GM23338 (cell line): ENCODE data around the gene PHOX2A. TPM values are rescaled to one million over a fixed set of nuclear protein-coding genes. Genes with fewer than 3 reads are reported as not detected.

ENCODE experiments used
- ATAC-seq: fragments of 200-7000 bp; cut with Tn5 transposase; 3 replicates; pipeline ENCODE4 v1.9.1; 2020
- DNase-seq: peaks from one replicate; pipeline ENCODE4 v3.0.0-alpha.2; 2015; ENCODE audit warnings: low spot score
- H2AFZ ChIP-seq: fragments of 200-600 bp; sonication (generic); 2 replicates; pipeline ENCODE4 v1.8.0; 2016; ENCODE audit warnings: antibody characterized with exemption, mild to moderate bottlenecking, moderate library complexity
- H3F3A ChIP-seq: fragments of 200-600 bp; sonication (generic); replicated peaks from 2 replicates; pipeline ENCODE4 v1.8.0; 2017; ENCODE audit warnings: antibody characterized with exemption, mixed run types, low read depth
- H3K27ac ChIP-seq: fragments of 200-600 bp; sonication (generic); 2 replicates; pipeline ENCODE4 v1.6.1; 2016; ENCODE audit warnings: low read depth
- H3K27me3 ChIP-seq: fragments of 200-600 bp; sonication (generic); 2 replicates; pipeline ENCODE4 v1.8.0; 2016; ENCODE audit warnings: mild to moderate bottlenecking, mixed run types, moderate library complexity; ENCODE audit not compliant: insufficient read depth
- H3K36me3 ChIP-seq: fragments of 200-600 bp; sonication (generic); 2 replicates; pipeline ENCODE4 v1.8.0; 2016; ENCODE audit warnings: mild to moderate bottlenecking; ENCODE audit not compliant: insufficient read depth
- H3K4me1 ChIP-seq: fragments of 200-600 bp; sonication (generic); 2 replicates; pipeline ENCODE4 v1.8.0; 2016; ENCODE audit warnings: mild to moderate bottlenecking, moderate library complexity; ENCODE audit not compliant: insufficient read depth
- H3K4me2 ChIP-seq: fragments of 200-600 bp; sonication (generic); 2 replicates; pipeline ENCODE4 v1.7.1; 2017; ENCODE audit warnings: mixed run types
- H3K4me3 ChIP-seq: fragments of 200-600 bp; sonication (generic); 2 replicates; pipeline ENCODE4 v1.6.1; 2016; ENCODE audit warnings: mixed run types
- H3K79me2 ChIP-seq: fragments of 200-600 bp; sonication (generic); replicated peaks from 2 replicates; pipeline ENCODE4 v1.8.0; 2017; ENCODE audit warnings: mild to moderate bottlenecking; ENCODE audit not compliant: insufficient read depth
- H3K9me2 ChIP-seq: fragments of 200-600 bp; sonication (generic); 2 replicates; pipeline ENCODE4 v1.8.0; 2017; ENCODE audit not compliant: insufficient read depth
- H4K20me1 ChIP-seq: fragments of 200-600 bp; sonication (generic); replicated peaks from 2 replicates; pipeline ENCODE4 v1.8.0; 2017; ENCODE audit warnings: mild to moderate bottlenecking; ENCODE audit not compliant: insufficient read depth
- H3K27ac Mint-ChIP-seq: 2 replicates; pipeline ENCODE4 v1.8.0; 2020; ENCODE audit warnings: inconsistent platforms, mild to moderate bottlenecking, moderate library complexity, mixed read lengths
- H3K27me3 Mint-ChIP-seq: 3 replicates; pipeline ENCODE4 v1.8.0; 2022; ENCODE audit warnings: low read depth, mild to moderate bottlenecking, moderate library complexity, mixed read lengths, inconsistent platforms; ENCODE audit not compliant: insufficient read depth, poor library complexity
- H3K36me3 Mint-ChIP-seq: 3 replicates; pipeline ENCODE4 v1.8.0; 2021; ENCODE audit warnings: low read depth, mild to moderate bottlenecking, inconsistent platforms, moderate library complexity, mixed read lengths
- H3K4me1 Mint-ChIP-seq: 3 replicates; pipeline ENCODE4 v1.8.0; 2020; ENCODE audit warnings: mild to moderate bottlenecking, inconsistent platforms, mixed read lengths
- H3K4me3 Mint-ChIP-seq: 3 replicates; pipeline ENCODE4 v1.8.0; 2021; ENCODE audit warnings: moderate library complexity, mild to moderate bottlenecking, inconsistent platforms, mixed read lengths
- H3K9me3 Mint-ChIP-seq: 3 replicates; pipeline ENCODE4 v1.8.0; 2020; ENCODE audit warnings: moderate library complexity, mild to moderate bottlenecking, inconsistent platforms, mixed read lengths
- CREB1 ChIP-seq: fragments of 250-450 bp; sonication (Bioruptor Pico); IDR thresholded peaks from 2 replicates; pipeline ENCODE4 v1.5.0; 2020; ENCODE audit warnings: low read depth, mild to moderate bottlenecking, moderate library complexity
- EZH2phosphoT487 ChIP-seq: fragments of 200-600 bp; sonication (generic); IDR thresholded peaks from one replicate; pipeline ENCODE4 v1.8.1; 2018; ENCODE audit warnings: antibody characterized with exemption; ENCODE audit not compliant: unreplicated experiment
- NANOG ChIP-seq: IDR thresholded peaks from 2 replicates; pipeline ENCODE4 v1.6.1; 2016; ENCODE audit warnings: antibody characterized with exemption, borderline replicate concordance
- ZNF462 ChIP-seq: fragments of 250-450 bp; sonication (Bioruptor Pico); IDR thresholded peaks from 2 replicates; pipeline ENCODE4 v1.5.0; 2020; ENCODE audit warnings: mild to moderate bottlenecking, moderate library complexity
- polyA plus RNA-seq: library from polyadenylated mRNA; unstranded; fragments of >200 nt; fragmentation: Nextera tagmentation; extraction: Ambion mirVana; gene quantifications from 2 replicates; pipeline ENCODE4 v1.2.1, GENCODE V29; 2016
- total RNA-seq: library from RNA; depleted of rRNA; stranded (reverse); fragments of >200 nt; shearing (Covaris generic); gene quantifications from 2 replicates; pipeline ENCODE4 v1.2.3, GENCODE V29; 2014
- TF ChIP-seq, protein P1 (sequence below), 2 experiments: fragments of 200-600 bp in 1 of 2; sonication (generic) in 1 of 2; conservative IDR thresholded peaks; 2 replicates each; pipeline versions ENCODE4 v1.5.1 to v1.6.1; 2016 to 2017; ENCODE audit warnings: antibody characterized with exemption in 2 of 2, low read depth in 2 of 2, mild to moderate bottlenecking in 2 of 2, moderate library complexity in 1 of 2

The PHOX2A gene
- total and polyA plus RNA-seq, 2 experiments from 2014 or later: 0.31 TPM; not detected in 1

DNA sequence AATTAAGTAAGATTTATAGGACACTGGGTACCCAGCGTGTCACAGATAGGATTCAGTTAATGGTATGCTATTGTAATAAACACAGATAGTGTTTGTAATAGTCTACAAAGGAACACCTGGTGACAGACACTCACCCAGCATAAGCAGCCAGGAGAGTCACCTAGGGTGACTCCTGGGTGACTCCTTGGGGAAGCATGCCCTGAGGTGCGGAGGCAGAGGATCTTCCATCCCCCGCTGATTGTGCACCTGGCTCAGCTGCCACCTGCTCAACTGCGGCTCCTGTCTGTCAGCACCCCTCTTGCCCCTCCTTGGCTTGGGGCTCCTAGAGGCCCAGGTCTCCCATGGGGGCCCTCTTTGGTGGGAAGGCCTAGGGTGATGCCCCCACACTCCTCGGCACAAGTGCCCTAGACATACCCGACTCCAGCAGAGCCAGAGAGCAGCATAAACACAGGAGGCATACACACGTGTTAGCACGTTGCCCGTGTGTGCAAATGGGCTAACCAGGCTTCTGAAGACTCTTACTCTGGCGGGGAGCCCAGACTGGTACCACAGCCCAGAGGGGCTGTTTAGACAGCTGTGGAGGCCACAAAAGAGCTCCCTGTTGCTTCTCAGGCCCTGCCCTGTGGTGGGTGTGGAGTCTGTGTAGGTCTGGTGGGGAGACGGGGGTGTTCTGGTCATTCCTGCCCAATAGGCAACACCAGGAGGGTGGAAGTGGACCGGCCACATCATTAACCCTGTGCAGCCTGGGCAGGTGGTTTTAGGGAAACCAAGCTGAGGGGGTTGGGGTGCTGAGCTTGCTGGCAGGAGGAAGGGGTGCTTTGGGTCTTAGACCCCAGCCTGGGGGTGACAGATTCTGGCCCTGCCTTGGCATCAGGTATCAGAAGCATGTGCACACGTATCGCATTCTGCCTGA is 16.4 kb downstream of the PHOX2A start:
- no peak overlapping the region for H3K27ac Mint-ChIP-seq
- TF ChIP-seq EZH2phosphoT487 (no peak), ZNF462 (CRISPR knock-in tag) (no peak), CREB1 (CRISPR knock-in tag) (no peak), NANOG (no peak)
- TF ChIP-seq, protein P1, sequence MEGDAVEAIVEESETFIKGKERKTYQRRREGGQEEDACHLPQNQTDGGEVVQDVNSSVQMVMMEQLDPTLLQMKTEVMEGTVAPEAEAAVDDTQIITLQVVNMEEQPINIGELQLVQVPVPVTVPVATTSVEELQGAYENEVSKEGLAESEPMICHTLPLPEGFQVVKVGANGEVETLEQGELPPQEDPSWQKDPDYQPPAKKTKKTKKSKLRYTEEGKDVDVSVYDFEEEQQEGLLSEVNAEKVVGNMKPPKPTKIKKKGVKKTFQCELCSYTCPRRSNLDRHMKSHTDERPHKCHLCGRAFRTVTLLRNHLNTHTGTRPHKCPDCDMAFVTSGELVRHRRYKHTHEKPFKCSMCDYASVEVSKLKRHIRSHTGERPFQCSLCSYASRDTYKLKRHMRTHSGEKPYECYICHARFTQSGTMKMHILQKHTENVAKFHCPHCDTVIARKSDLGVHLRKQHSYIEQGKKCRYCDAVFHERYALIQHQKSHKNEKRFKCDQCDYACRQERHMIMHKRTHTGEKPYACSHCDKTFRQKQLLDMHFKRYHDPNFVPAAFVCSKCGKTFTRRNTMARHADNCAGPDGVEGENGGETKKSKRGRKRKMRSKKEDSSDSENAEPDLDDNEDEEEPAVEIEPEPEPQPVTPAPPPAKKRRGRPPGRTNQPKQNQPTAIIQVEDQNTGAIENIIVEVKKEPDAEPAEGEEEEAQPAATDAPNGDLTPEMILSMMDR (conservative IDR thresholded peaks at IDR 0.05; ENCODE audit: low read depth in 2 of 2): no peak
- peaks cover 20% of the 10 kb centered on the region for H3K79me2 ChIP-seq
- peaks cover 21% of the 10 kb centered on the region for H3K4me1 Mint-ChIP-seq
- H3K4me3 ChIP-seq: no peak overlapping the region
- H2AFZ ChIP-seq: no peak overlapping the region
- peaks cover 40% of the 10 kb centered on the region for H3K36me3 Mint-ChIP-seq
- no peaks in the 10 kb centered on the region for H3K9me2 ChIP-seq
- H3K36me3 ChIP-seq: no peaks in the 10 kb centered on the region; the same call in 1 of the 2 replicates
- H4K20me1 ChIP-seq: peaks cover 12% of the 10 kb centered on the region
- ATAC-seq (no peak), DNase-seq (no peak)
- no peak overlapping the region for H3K4me3 Mint-ChIP-seq
- H3K27me3 Mint-ChIP-seq: peaks cover 17% of the 10 kb centered on the region
- H3K9me3 Mint-ChIP-seq: no peaks in the 10 kb centered on the region
- peaks cover 1% of the 10 kb centered on the region; the same call in 1 of the 2 replicates for H3F3A ChIP-seq
- H3K27ac ChIP-seq: no peak overlapping the region
- peaks cover 16% of the 10 kb centered on the region for H3K4me1 ChIP-seq
- peaks cover 10% of the 10 kb centered on the region; the same call in 1 of the 2 replicates for H3K27me3 ChIP-seq
- no peak overlapping the region for H3K4me2 ChIP-seq
